Keratinocyte (primary cell): ENCODE results near the gene B3GNT2. TPM values are rescaled to one million over a fixed set of nuclear protein-coding genes. Genes with fewer than 3 reads are reported as not detected.

Experiments
- DNase-seq: peaks from one replicate; pipeline ENCODE4 v3.0.0-alpha.2; 2011; ENCODE audit warnings: low read depth, missing footprints, low spot score
- FAIRE-seq: peaks from 2 replicates; lab custom pipeline; 2011; peaks lifted over from hg19 to GRCh38; lab: Jason Lieb, UNC
- H2AFZ ChIP-seq: 2 replicates; pipeline ENCODE4 v1.6.0; 2012; ENCODE audit warnings: low read length, control low read depth, inconsistent platforms; ENCODE audit not compliant: control insufficient read depth
- H3K27ac ChIP-seq: 2 replicates; pipeline ENCODE4 v1.5.1; 2011; ENCODE audit warnings: low read length; ENCODE audit not compliant: control insufficient read depth, insufficient read depth
- H3K27me3 ChIP-seq: 3 replicates; pipeline ENCODE4 v1.6.0; 2011; ENCODE audit warnings: low read length; ENCODE audit not compliant: control insufficient read depth, insufficient read depth; ENCODE audit errors: extremely low read depth
- H3K36me3 ChIP-seq, 2 experiments: 2 replicates in 1 of 2; 3 replicates in 1 of 2; pipeline ENCODE4 v1.5.1; 2011; ENCODE audit warnings: low read length in 2 of 2, mild to moderate bottlenecking in 1 of 2; ENCODE audit not compliant: control insufficient read depth in 2 of 2, insufficient read depth in 2 of 2; ENCODE audit errors: extremely low read depth in 1 of 2
- H3K4me1 ChIP-seq: 3 replicates; pipeline ENCODE4 v1.5.1; 2011; ENCODE audit warnings: low read length; ENCODE audit not compliant: control insufficient read depth, insufficient read depth; ENCODE audit errors: extremely low read depth
- H3K4me2 ChIP-seq: 3 replicates; pipeline ENCODE4 v1.6.0; 2011; ENCODE audit warnings: low read depth, low read length; ENCODE audit not compliant: control insufficient read depth, insufficient read depth; ENCODE audit errors: extremely low read depth
- H3K4me3 ChIP-seq, 3 experiments: fragments of 200-600 bp in 1 of 3; sonication (generic) in 1 of 3; 2 replicates in 2 of 3; 3 replicates in 1 of 3; pipeline ENCODE4 v1.5.1; 2011 to 2016; ENCODE audit warnings: low read length in 3 of 3, mild to moderate bottlenecking in 3 of 3, control low read depth in 2 of 3, inconsistent platforms in 1 of 3, low read depth in 1 of 3, mixed read lengths in 1 of 3, mixed run types in 1 of 3, moderate library complexity in 1 of 3; ENCODE audit not compliant: control insufficient read depth in 2 of 3, insufficient read depth in 2 of 3; ENCODE audit errors: extremely low read depth in 1 of 3
- H3K79me2 ChIP-seq: 2 replicates; pipeline ENCODE4 v1.6.0; 2012; ENCODE audit warnings: low read length; ENCODE audit not compliant: control insufficient read depth, insufficient read depth
- H3K9ac ChIP-seq: 3 replicates; pipeline ENCODE4 v1.6.0; 2011; ENCODE audit warnings: low read length; ENCODE audit not compliant: control insufficient read depth, insufficient read depth; ENCODE audit errors: extremely low read depth
- H3K9me1 ChIP-seq: 3 replicates; pipeline ENCODE4 v1.6.0; 2011; ENCODE audit warnings: low read length; ENCODE audit not compliant: control insufficient read depth, insufficient read depth; ENCODE audit errors: extremely low read depth
- H3K9me3 ChIP-seq: 2 replicates; pipeline ENCODE4 v1.5.1; 2012; ENCODE audit warnings: low read depth, low read length; ENCODE audit not compliant: control insufficient read depth
- H4K20me1 ChIP-seq: 3 replicates; pipeline ENCODE4 v1.6.0; 2011; ENCODE audit warnings: low read length; ENCODE audit not compliant: control insufficient read depth, insufficient read depth; ENCODE audit errors: extremely low read depth
- CTCF ChIP-seq, 3 experiments: IDR thresholded peaks in 1 of 3; conservative IDR thresholded peaks in 1 of 3; optimal IDR thresholded peaks in 1 of 3; 2 replicates in 2 of 3; 3 replicates in 1 of 3; pipeline versions ENCODE3 to v1.5.1; 2011; ENCODE audit warnings: low read length in 3 of 3, mild to moderate bottlenecking in 3 of 3, moderate library complexity in 2 of 3, control low read depth in 1 of 3, inconsistent platforms in 1 of 3; ENCODE audit not compliant: insufficient read depth in 2 of 3; ENCODE audit errors: extremely low read depth in 1 of 3
- EZH2 ChIP-seq: IDR thresholded peaks from one replicate; pipeline ENCODE4 v1.6.1; 2012; ENCODE audit warnings: inconsistent platforms, mild to moderate bottlenecking, low read length, moderate library complexity
- dilution Hi-C: fragments of 300-500 bp; cut with MboI; formaldehyde crosslinking; loops from one replicate; pipeline ENCODE4 v1.7.0; 2020; ENCODE audit warnings: low sequenced_read_pairs; ENCODE audit not compliant: extremely low pct_ligation_motif_present
- polyA plus RNA-seq, 5 experiments: library from polyadenylated mRNA; depleted of rRNA in 3 of 5; stranded (reverse) in 3 of 5; stranded (forward) in 1 of 5; unstranded in 1 of 5; fragments of >200 nt; gene quantifications; 1 replicate in 1 of 5; 2 replicates in 3 of 5; 3 replicates in 1 of 5; pipeline versions ENCODE4 v1.2.1 to v1.2.3, GENCODE V29; 2011 to 2012; ENCODE audit warnings: missing spikeins in 2 of 5, low read depth in 1 of 5, low replicate concordance in 1 of 5

Gene B3GNT2
- polyA plus RNA-seq, 1 donor (not counting 4 experiments of a cell fraction or from before 2014, with no cell fraction given), result 44.3 TPM

- Histone ChIP-seq H3K36me3 (peaks cover 1 to 3% of the 10 kb centered on the region in 2 experiments), H3K4me3 (no peak overlapping the region), H3K27me3 (no peaks in the 10 kb centered on the region), H3K4me1 (peaks cover 6% of the 10 kb centered on the region), H3K79me2 (peaks cover 96% of the 10 kb centered on the region), H3K9me3 (no peaks in the 10 kb centered on the region), H3K9ac (no peak overlapping the region), H4K20me1 (peaks cover 33% of the 10 kb centered on the region), H3K4me2 (no peak overlapping the region), H2AFZ (no peak overlapping the region), H3K9me1 (peaks cover 10% of the 10 kb centered on the region), H3K27ac (no peak overlapping the region)
- dilution Hi-C loops, result no loop called here
- DNase-seq, result no peak
- TF ChIP-seq CTCF (optimal IDR thresholded peaks at IDR 0.05 in 1 of 3, IDR thresholded peaks at IDR 0.05 in 1 of 3, conservative IDR thresholded peaks at IDR 0.05 in 1 of 3; ENCODE audit: extremely low read depth in 1 of 3, insufficient read depth in 2 of 3, low read length in 3 of 3) (no peak), EZH2 (no peak)
- FAIRE-seq, result no peak
These were observed 9.6 kb downstream of the B3GNT2 start for GRCh38 chr2:62205554-62205953.

- no peak for DNase-seq
- no peak overlapping the region for H2AFZ ChIP-seq
These were observed 10.1 kb downstream of the B3GNT2 start for GRCh38 chr2:62206024-62206423.

More at GRCh38 chr2:62206024-62206423, 10.1 kb downstream of the B3GNT2 start:
- peaks cover 33% of the 10 kb centered on the region for H4K20me1 ChIP-seq
- H3K4me3 ChIP-seq, result no peak overlapping the region
- peaks cover 1 to 3% of the 10 kb centered on the region in 2 experiments for H3K36me3 ChIP-seq
- H3K9ac ChIP-seq, result no peak overlapping the region
- TF ChIP-seq EZH2, result no peak
- no peak for TF ChIP-seq CTCF (optimal IDR thresholded peaks at IDR 0.05 in 1 of 3, IDR thresholded peaks at IDR 0.05 in 1 of 3, conservative IDR thresholded peaks at IDR 0.05 in 1 of 3; ENCODE audit: extremely low read depth in 1 of 3, insufficient read depth in 2 of 3, low read length in 3 of 3)
- H3K27me3 ChIP-seq, result no peaks in the 10 kb centered on the region
- no peaks in the 10 kb centered on the region for H3K9me3 ChIP-seq
- H3K27ac ChIP-seq, result no peak overlapping the region
- dilution Hi-C loops, result no loop called here
- peaks cover 10% of the 10 kb centered on the region for H3K9me1 ChIP-seq
- H3K79me2 ChIP-seq, result peaks cover 96% of the 10 kb centered on the region
- H3K4me2 ChIP-seq, result no peak overlapping the region
- peaks cover 6% of the 10 kb centered on the region for H3K4me1 ChIP-seq
- FAIRE-seq, result no peak
